ENCODE measurements around the gene DOCK3. TPM values are rescaled to one million over a fixed set of nuclear protein-coding genes. Genes with fewer than 3 reads are reported as not detected.

DOCK3 gene
- total RNA-seq, 1 donor from 2014 or later: 10.0 TPM

DNA sequence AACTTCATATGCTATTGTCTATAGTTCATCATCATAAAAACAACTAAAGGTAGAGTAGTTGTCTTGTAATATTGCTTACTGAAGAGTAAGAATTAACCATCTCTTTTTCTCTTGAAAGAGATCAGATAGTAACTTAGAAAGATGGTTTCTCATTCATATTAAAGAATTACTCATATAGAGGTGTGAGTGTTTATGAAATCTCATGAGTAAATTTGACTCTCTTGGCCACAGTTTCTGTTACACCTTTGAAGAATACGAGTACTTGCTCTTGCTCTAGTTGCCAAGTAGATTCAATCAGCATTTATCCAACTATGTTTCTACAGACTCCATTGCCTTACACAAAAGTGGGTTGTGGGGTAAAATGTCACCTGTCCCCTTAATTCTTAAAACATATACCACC, 463.0 kb downstream of the DOCK3 start:
- Mint-ChIP-seq H3K4me1 (ENCODE audit: low read depth) (no peaks in the 10 kb centered on the region), H3K36me3 (ENCODE audit: insufficient read depth) (no peaks in the 10 kb centered on the region), H3K27me3 (no peaks in the 10 kb centered on the region), H3K4me3 (ENCODE audit: low read depth) (no peak overlapping the region), H3K9me3 (ENCODE audit: low read depth) (peaks cover 8% of the 10 kb centered on the region), H3K27ac (no peak overlapping the region)
- DNase-seq (ENCODE audit: low spot score, unreplicated experiment): no peak
- no peak for TF ChIP-seq CTCF (IDR thresholded peaks at IDR 0.05; ENCODE audit: unreplicated experiment)

GRCh38 chr3:51139616-51140015, 464.9 kb downstream of the DOCK3 start:
- no peaks in the 10 kb centered on the region for H3K9me3 Mint-ChIP-seq (ENCODE audit: low read depth)
- TF ChIP-seq CTCF (IDR thresholded peaks at IDR 0.05; ENCODE audit: unreplicated experiment): no peak
- no peak overlapping the region for H3K4me3 Mint-ChIP-seq (ENCODE audit: low read depth)
- H3K36me3 Mint-ChIP-seq (ENCODE audit: insufficient read depth): no peaks in the 10 kb centered on the region
- no peaks in the 10 kb centered on the region for H3K27me3 Mint-ChIP-seq
- no peak for DNase-seq (ENCODE audit: low spot score, unreplicated experiment)
- H3K4me1 Mint-ChIP-seq (ENCODE audit: low read depth): no peaks in the 10 kb centered on the region
- no peak overlapping the region for H3K27ac Mint-ChIP-seq

GRCh38 chr3:51141573-51141972, 466.8 kb downstream of the DOCK3 start:
- H3K27me3 Mint-ChIP-seq: no peaks in the 10 kb centered on the region

DNA sequence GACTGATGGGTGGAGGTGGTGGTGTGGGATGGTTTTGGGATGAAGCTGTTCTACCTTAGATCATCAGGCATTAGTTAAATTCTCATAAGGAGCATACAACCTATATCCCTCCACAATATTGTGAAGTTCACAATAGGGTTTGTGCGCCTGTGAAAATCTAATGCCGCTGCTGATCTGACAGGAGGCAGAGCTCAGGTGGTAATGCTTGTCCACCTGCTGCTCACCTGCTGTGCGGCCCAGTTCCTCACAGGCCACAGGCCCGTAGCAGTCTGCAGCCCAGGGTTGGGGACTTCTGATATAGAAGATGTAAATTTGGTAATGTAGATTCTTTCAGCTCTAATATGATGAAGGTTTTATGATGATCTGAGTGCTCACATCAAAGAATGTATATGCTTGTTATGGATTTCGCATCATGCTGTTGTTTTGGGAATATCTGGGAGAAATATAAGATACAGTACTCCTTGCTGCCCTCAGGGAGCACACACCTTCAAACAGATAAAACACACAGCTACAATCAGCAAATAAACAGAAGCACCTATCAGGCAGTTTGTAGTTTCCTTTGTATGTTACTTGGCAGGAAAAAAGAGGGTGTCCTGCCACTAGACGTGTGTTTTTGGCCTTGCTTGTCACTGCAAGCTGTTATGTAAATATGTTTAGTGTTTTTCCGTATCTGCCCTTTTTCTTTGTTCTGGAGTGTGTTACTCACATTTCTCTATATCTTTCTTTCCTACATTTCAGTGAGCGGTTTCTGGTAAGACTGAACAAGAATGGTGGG, 471.3 kb downstream of the DOCK3 start:
- Mint-ChIP-seq H3K27me3 (no peaks in the 10 kb centered on the region), H3K27ac (no peak overlapping the region), H3K4me1 (ENCODE audit: low read depth) (no peaks in the 10 kb centered on the region), H3K9me3 (ENCODE audit: low read depth) (peaks cover 20% of the 10 kb centered on the region), H3K4me3 (ENCODE audit: low read depth) (no peak overlapping the region), H3K36me3 (ENCODE audit: insufficient read depth) (peaks cover 12% of the 10 kb centered on the region)
- no peak for TF ChIP-seq CTCF (IDR thresholded peaks at IDR 0.05; ENCODE audit: unreplicated experiment)
- DNase-seq (ENCODE audit: low spot score, unreplicated experiment): no peak

More at GRCh38 chr3:51141573-51141972, 466.8 kb downstream of the DOCK3 start:
- no peak for DNase-seq (ENCODE audit: low spot score, unreplicated experiment)
- Mint-ChIP-seq H3K9me3 (ENCODE audit: low read depth) (no peaks in the 10 kb centered on the region), H3K4me3 (ENCODE audit: low read depth) (no peak overlapping the region), H3K36me3 (ENCODE audit: insufficient read depth) (no peaks in the 10 kb centered on the region), H3K27ac (no peak overlapping the region), H3K4me1 (ENCODE audit: low read depth) (no peaks in the 10 kb centered on the region)
- peak; percentile 12 for TF ChIP-seq CTCF (IDR thresholded peaks at IDR 0.05; ENCODE audit: unreplicated experiment)

GRCh38 chr3:51146781-51147180, 472.1 kb downstream of the DOCK3 start:
- no peak for TF ChIP-seq CTCF (IDR thresholded peaks at IDR 0.05; ENCODE audit: unreplicated experiment)
- peaks cover 23% of the 10 kb centered on the region for H3K9me3 Mint-ChIP-seq (ENCODE audit: low read depth)
- H3K36me3 Mint-ChIP-seq (ENCODE audit: insufficient read depth): peaks cover 12% of the 10 kb centered on the region
- no peak overlapping the region for H3K27ac Mint-ChIP-seq
- no peak overlapping the region for H3K4me3 Mint-ChIP-seq (ENCODE audit: low read depth)
- H3K27me3 Mint-ChIP-seq: no peaks in the 10 kb centered on the region
- H3K4me1 Mint-ChIP-seq (ENCODE audit: low read depth): no peaks in the 10 kb centered on the region
- DNase-seq (ENCODE audit: low spot score, unreplicated experiment): no peak
